HG03442 (cell line): ENCODE data around the gene OR52E6.

Source experiments
- ATAC-seq: cut with Tn5 transposase; IDR thresholded peaks from one replicate; pipeline ENCODE4 v1.9.1; 2021; ENCODE audit warnings: mild to moderate bottlenecking, moderate library complexity; ENCODE audit not compliant: unreplicated experiment

The OR52E6 gene

DNA sequence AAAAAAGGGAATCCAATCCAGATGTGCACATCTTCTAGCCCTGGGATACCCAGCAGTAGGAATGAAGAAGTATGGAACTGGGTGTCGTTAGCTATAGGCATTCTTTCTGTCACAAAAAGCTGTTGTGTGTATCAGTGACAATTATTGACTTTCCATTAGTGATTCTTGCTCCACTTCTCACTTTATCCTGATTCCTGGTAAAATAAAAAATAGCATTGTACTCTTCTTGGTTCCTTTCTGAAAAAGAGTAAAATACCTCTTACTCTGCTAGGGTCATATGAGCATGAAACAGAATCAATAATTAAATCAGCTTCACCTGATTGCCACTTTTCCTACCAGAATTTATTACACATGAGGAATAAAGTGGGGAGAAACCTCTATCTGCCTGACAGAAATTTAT lies at the start of gene OR52E6:
Gene OR52E6 (minus strand): TSS at position 101 of the 400 bp plus-strand sequence. CDS start 0 bp downstream, at position 101.
- ATAC-seq, result no peak

DNA sequence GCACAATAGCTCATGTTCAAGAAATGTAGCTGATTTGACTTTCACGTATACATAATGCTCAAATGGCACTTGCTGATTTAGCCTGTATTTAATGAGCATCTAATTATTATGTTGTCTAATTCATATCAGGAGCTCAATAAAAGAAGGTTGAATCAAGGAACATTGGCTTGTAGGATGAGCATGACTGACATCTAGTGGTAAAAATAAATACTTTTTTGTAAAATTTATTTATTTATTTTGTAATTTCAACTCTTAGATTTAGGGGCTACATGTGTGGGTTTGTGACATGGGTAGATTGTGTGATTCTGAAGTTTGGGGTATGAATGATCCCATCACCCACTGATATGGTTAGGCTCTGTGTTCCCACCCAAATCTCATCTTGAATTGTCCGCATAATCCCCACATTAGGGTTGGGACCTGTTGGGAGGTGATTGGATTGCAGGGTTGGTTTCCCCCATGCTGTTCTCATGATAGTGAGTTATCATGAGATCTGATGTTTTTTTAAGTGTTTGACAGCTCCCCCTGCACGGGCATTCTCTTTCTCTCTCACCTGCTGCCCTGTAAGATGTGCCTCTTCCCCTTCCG lies 49.6 kb upstream of the OR52E6 start:
- no peak for ATAC-seq

DNA sequence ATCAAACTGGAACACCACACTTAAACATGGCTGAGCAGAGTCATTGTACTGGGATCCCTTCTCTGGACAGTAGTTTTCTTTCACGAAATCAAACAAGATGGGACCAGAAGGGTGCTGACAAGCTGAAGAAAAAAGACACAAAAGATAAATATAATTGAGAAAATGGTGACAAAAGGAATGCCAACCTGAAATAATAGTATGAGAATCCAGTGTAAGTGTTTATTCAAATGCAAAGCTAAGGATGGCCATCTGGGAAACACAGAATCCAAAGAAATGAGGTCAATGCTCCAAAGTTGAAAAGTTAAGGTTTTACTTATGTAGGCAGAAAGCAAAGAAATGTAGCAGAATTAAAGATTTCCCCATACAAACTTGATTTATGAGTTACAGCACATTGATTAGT lies 46.0 kb upstream of the OR52E6 start:
- ATAC-seq, result no peak

DNA sequence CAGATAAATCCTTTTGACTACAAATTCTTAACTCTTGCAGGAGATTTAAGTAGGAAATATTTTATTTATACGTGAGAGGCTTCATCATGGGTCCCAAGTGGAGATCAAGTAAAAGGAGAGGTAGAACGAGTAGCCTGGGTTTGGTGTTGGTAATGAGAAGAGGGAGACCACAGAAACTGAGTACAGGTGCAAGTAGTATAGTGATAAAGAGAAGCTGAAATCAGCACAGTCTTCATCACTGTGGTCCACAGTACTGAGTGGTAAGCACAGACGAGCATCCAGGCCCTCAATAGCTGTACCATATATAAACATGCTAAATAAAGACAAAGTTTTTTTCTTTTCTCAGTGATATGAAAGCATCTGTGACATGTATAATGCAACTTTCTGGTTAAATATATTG lies 45.5 kb upstream of the OR52E6 start:
- ATAC-seq, result no peak

DNA sequence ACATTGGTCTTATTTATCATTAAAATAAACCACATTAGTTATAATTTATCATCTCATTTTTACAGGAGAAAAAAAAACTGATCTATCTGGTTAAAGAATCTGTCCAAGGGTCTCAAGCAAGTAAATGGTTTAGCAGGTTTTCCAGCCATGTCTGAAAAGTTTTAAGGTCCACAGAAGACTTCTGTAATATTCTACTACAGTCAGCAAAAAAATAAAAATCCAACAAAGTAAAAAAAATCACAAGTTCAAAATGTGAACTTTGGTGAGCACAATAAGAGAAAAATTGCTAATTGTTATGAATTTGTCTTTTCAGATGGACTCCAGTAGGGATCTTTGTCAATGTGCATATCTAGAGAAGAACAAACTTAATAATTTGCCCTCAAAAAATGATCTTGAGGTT lies 40.1 kb upstream of the OR52E6 start:
- no peak for ATAC-seq

DNA sequence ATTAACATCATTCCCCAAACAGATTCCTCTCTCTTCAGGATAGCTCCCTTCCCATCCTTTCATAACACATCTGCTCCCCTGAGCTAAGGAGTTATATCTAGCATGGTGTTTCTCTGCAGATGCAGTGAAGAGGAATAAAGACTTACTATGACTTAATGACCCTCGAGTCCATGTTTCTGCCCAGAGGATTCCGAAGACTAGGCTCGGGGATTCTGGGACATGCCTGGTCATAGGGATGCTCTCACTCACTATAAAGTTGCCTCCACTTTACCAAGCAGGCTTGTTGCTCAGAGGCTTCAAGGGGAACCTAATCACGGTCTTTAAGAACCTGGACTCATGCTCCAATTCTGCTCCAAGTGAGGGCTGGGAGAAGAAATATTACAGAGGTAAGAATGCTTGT lies 38.6 kb upstream of the OR52E6 start, which contains the start of gene OR52E4:
Gene OR52E4 (plus strand): TSS at position 301 of the 400 bp plus-strand sequence. CDS start 3,664 bp downstream, outside the sequence.
- no peak for ATAC-seq

DNA sequence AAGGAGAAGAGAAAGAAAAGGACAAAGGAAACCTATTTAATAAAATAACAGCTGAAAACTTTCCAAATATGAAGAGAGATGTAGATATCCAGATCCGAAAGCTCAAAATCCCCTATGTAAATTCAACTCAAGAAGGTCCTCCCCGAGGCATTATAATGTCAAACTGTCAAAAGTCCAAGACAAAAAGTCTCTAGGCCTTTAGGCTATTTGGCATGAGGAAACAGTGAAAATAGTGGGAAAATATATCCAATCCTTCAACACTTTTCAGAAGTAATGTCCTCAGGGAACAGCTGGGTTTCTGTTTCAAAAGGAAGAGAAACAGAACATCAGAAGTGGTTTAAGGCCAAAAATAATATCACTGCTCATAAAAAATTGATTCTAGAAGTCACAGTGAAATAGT lies 36.9 kb upstream of the OR52E6 start:
- no peak for ATAC-seq

DNA sequence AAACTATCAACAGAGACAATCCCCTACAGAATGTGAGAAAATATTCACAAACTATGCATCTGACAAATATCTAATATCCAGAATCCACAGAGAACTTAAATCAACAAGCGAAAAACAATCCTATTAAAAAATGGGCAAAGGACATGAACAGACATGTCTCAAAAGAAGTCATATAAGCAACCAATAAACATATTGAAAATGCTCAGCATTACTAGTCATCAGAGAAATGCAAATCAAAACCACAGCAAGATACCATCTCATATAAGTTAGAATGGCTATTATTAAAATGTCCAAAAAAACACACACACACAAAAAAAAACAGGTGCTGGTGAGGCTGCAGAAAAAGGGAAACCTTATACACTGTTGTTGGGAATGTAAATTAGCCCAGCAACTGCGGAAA lies 24.1 kb upstream of the OR52E6 start:
- no peak for ATAC-seq

DNA sequence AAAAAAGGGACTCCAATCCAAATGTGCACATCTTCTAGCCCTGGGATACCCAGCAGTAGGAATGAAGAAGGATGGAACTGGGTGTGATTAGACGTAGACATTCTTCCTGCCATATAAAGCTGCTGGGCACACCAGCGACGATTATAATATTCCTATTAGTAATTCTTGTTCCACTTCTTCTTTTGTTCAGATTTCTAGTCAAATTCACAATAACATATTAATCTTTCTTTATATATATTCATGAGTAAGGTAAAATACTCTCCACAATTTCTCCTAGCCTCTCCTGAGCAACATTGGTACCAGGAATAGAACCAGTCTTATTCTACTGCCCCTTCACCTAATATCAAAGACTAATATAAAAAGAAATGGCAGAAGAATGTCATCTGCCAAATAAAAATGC lies 15.9 kb upstream of the OR52E6 start, which contains the start of gene OR52E8:
Gene OR52E8 (minus strand): TSS at position 101 of the 400 bp plus-strand sequence. CDS start 0 bp downstream, at position 101.
- no peak for ATAC-seq

DNA sequence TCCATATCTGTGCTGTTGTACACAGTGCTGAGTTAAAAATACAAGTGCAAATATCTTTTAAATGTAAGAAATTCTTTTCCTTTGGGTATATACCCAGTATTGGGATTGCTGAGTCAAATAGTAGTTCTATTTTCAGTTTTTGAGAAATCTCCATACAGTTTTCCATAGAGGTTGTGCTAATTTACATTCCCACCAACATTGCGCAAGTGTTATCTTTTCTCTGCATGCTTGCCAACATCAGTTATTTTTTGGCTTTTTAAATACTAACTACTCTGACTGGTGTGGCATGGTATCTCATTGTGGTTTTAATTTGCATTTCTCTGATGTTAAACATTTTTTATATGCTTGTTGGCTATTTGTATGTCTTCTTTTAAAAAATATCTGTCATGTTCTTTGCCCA lies 9.3 kb upstream of the OR52E6 start:
- no peak for ATAC-seq

DNA sequence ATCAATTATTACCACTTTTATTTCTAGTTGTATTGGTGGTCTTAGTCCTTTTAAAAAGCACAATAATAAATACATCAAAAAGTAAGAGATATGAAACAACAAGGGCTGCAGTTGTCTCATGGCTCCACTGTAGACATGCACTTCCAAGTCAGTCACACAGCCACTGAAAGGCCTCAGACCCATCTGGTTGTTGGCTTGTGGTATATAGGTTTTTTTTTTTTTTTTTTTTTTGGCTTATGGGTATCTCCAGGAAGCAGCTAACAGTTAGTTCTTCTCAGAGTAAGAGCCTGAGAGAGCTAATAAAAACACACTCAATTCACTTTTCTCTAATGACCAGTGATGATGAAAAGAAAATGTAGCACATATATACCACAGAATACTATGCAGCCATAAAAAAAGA lies 6.0 kb upstream of the OR52E6 start:
- ATAC-seq, result no peak

DNA sequence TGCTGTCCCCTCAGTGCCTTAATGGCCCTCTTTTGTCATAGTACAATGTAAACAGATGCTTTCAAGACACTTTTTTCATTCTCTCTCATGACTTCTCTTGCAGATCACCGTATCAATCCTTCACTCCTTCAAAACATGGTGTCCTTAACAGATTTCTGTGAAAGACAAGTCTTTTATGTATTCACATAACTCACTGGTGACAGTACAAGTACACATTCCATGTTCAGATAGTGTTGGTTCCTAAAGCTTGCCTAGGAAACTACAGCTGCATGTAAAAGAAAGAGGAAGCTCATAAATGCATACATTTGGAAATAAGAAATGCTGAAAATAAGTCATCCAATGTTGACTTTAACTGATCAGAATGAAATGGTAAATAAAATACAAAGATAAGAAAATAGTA lies 5.0 kb upstream of the OR52E6 start:
- ATAC-seq, result no peak

DNA sequence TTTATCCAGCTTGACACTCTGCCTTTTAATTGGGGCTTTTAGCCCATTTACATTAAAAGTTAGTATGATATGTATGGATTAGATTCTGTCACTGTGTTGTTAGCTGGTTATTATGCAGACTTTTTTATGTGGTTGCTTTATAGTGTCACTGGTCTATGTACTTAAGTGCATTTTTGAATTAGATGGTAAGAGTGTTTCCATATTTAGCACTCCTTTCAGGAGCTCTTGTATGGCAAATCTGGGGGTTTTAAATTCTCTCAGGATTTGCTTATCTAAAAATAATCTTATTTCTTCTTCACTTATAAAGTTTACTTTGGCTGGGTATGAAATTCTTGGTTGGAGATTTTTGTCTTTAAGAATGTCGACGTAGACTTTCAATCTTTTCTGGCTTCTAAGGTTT lies 4.0 kb downstream of the OR52E6 start:
- ATAC-seq, result no peak

DNA sequence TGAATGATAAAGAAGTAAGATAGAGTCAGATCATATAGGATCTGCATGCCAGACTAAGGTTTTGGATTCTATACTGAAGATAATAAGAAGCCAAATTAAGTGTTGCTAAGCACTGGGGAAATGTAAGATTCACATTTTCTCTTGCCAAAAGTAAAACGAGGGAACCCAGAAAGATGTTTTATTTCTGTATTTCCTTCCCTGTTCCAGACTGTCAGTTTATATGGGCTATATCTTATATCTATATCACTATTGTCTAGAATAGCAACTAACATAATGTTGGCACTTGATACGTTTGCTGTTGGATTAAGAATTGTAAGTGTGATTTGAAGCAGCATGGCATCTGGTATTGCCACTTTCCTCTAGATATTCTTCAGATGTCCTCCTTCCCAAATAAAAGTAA lies 8.3 kb downstream of the OR52E6 start:
- ATAC-seq, result no peak

DNA sequence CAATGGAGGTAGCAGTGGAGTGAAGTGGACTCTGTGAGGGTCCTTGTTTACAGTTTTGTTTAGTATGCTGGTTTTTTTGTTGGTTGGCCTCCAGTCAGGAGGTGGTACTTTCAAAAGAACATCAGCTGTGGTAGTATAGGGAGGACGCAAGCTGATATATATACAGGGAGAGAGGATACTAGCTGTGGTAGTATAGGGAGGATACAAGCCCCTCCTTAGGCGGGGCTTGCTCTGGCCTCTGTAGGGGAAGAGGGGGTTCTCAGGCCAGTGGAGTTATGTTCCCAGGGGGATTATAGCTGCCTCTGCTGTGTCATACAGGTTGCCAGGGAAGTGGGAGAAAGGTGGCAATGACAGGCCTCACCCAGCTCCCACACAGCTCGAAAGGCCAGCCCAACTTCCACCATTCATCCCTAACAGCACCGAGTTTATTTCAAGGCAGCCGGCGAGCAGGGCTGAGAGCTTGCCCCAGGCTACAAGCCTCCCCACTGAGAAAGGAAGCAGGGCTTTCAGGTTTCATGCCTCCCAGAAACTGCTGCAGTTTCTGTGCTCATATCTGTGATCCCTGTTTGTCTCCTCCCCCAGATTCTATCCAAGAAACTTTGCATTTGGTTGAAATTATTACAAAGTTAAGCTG lies 10.4 kb downstream of the OR52E6 start:
- ATAC-seq, result no peak

DNA sequence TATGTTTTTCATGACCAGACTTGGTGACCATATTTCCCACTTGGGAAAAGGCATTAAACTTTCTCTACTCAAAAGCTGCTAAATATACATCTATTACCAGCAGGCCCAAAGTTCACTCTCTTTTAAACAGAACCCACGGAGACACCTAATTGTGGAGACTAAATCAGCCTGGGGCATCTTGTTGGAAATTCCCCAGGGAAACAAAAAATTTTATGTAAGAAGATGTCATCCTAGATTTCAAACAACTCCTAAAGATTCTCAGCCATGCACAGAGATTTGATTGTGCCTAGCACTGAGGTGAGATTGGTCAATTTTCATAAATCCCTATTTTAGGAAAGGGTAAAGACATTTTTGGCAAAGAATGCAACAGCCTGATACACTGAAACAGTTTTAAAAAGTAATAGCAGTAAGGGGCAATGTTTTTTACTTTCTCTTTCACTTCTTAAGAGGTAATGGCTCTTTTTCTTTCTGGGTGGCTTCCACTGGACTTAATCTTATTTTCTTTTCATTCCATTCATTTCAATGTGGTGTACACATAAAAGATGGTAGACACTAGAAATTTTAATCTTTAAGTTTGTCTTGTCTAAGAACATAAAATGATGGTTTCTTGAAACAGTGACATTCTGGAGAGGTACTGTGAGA lies 23.3 kb downstream of the OR52E6 start:
- ATAC-seq, result peak; percentile 52

DNA sequence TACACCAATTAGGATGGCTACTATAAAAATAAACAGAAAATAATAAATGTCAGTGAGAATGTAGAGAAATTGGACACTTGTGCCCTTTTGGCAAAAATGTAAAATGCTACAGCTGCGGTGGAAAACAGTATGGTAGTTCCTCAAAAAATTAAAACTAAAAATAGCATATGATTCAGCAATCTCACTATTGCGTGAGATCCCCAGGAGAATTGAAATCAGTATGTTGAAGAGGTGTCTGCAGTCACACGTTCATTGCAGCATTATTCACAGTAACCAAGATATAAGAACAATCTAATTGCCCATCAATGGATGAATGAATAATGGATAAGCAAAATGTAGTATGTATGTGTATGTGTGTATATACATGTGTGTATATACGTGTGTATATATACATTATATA lies 26.2 kb downstream of the OR52E6 start:
- ATAC-seq, result no peak

DNA sequence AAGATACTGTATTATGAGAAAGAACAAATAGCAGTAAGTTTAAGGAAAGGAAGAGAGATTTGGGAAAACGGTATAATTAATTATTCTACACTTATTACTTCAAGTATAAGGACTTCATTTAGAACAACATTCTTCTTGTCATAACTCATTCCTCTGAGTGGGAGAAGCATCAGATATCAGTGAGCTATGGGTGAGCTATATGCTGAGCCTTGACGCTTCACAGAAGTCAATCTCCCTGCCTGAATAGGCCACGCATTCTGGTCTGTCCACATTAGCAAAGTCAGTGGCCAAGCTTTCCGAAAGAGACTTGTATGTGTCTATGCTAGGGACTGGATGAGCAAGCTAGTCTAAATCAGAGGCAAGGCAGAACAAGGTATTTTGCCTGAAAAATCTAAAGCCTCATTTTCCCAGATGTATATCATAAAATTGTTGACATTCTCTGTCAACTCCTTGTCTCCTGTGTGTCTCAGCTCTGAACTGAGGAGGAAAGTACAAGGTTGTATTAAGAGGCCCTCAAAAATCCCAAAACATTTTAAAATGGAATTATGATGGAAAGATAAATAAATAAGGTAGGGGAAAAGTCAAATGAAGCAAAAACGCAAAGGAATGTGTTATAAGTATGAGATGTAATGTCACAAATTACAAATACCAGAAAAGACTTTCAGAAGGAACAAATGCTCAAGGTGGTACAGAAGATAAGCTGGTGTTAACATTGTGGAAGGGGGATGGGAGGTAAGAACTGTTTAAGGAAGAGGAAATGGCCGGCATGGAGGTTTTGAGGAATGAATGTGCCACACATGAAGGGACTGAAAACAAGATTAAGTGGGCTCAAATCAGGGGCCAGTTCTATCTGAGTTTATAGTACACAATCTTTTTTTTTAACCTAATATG lies 31.5 kb downstream of the OR52E6 start:
- no peak for ATAC-seq

DNA sequence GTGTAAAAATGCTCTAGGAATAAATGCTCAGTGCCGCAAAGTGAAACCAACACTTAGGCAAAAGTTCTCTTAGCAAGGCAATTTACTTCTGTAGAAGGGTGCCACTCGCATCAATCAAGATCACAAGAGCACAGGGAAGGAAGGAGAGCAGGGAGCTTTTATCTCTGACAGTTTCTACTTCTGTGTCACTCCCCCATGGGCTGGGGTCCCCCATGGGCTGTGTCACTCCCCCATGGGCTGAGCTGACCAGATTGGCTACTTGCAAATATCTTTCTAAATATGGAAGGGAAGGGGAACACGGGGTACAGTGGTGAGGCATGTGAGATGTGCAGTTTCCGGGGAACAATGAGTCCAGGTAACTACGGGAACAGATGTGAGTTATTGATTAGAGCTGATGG lies 32.6 kb downstream of the OR52E6 start:
- ATAC-seq, result no peak

DNA sequence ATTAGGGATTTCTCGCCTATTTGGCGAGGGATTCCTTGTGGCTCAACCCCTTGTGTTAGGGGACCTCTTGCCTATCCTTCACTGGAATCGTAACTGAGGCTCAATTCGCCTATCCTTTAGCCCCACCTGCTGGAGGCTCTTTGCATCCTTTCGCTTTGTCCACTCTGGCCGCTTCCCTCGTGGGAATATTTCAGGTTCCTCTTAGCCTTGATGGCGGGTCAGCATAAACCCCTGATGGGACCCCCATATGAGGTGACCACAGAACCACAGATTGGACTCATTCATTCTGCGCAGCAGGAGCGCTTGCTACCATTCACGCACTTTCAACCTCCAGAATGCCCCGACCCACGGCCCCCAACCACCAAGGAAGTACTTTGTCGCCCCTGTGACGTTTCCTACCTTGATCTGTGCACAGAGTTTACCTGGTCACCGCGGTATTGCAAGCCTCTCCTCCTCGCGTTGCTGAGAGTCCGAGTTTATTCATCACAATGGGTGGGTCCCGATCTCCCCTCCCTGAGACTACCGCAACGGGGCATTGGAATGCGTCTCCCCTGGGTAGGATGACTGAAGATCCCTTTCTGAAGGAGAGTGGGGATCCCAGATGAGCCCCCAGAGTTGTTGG lies 33.1 kb downstream of the OR52E6 start, which contains the start of gene OR52N2:
Gene OR52N2 (plus strand): TSS at position 425 of the 622 bp plus-strand sequence. CDS start 11,412 bp downstream, outside the sequence.
- ATAC-seq, result peak; percentile 94

DNA sequence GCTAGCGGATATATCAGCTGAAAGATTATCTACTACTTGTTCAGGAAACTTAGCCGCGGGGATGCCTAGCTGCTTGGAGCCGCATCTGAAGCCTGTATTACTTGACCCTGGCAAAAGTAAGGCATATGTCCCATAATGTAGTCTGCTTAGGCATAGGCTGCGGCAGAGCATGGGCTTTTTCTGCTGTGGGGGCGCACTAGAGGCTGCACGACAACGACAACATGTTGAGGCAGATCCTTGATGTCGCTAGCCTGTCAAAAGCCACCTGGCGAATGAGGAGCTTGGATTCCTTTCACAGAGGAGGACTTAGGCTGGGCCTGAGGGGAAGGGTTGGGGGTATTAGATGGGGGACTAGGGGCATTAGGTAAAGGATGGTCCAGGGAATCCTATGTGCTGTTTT lies 34.1 kb downstream of the OR52E6 start:
- ATAC-seq, result no peak
